HG03025 (cell line): ENCODE measurements around the gene ZDHHC1.
"Not testable (repeated sequence)": the region's sequence is repeated elsewhere in the genome, so short reads cannot be mapped to it uniquely, and the experiment has no call there.

ENCODE experiments used
- ATAC-seq: cut with Tn5 transposase; IDR thresholded peaks from one replicate; pipeline ENCODE4 v1.9.1; 2021; ENCODE audit warnings: mild to moderate bottlenecking, moderate library complexity; ENCODE audit not compliant: unreplicated experiment, low FRiP score

ZDHHC1 gene

GRCh38 chr16:67431775-67432505 is 15.7 kb upstream of the ZDHHC1 start:
- ATAC-seq = no peak

DNA sequence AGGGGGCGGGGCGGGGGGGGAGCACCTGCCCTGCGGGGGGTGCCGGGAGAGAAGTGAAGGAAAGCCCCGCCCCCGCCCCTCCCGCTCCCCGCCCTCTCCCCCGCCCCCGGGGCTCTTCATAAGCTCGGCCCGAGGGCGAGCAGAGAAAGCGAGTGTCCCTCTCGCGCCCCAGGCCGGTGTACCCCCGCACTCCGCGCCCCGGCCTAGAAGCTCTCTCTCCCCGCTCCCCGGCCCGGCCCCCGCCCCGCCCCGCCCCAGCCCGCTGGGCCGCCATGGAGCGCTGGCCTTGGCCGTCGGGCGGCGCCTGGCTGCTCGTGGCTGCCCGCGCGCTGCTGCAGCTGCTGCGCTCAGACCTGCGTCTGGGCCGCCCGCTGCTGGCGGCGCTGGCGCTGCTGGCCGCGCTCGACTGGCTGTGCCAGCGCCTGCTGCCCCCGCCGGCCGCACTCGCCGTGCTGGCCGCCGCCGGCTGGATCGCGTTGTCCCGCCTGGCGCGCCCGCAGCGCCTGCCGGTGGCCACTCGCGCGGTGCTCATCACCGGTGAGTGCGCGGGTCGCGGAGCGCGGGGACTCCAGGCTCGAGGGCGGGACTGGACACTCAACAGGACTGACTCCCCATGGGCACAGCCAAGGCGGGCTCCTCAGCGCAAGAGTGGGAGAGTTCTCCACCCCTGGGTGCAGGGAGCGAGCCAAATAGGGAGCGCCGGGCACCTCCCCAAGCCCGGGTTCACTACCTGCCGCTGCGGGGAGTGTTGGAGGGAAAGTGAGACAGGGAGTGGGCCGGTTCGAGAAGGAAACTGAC is 14.9 kb upstream of the ZDHHC1 start, which contains the start of gene HSD11B2:
TSS of gene HSD11B2 (plus strand) at position 145 of the 798 bp plus-strand sequence. CDS start at position 273, 128 bp downstream.
- no peak for ATAC-seq

GRCh38 chr16:67430504-67430976 is 14.3 kb upstream of the ZDHHC1 start:
- ATAC-seq = no peak

- no peak for ATAC-seq
Observed at GRCh38 chr16:67429799-67430503, 13.7 kb upstream of the ZDHHC1 start.

- no peak for ATAC-seq
Observed at GRCh38 chr16:67429053-67429798, 12.9 kb upstream of the ZDHHC1 start.

DNA sequence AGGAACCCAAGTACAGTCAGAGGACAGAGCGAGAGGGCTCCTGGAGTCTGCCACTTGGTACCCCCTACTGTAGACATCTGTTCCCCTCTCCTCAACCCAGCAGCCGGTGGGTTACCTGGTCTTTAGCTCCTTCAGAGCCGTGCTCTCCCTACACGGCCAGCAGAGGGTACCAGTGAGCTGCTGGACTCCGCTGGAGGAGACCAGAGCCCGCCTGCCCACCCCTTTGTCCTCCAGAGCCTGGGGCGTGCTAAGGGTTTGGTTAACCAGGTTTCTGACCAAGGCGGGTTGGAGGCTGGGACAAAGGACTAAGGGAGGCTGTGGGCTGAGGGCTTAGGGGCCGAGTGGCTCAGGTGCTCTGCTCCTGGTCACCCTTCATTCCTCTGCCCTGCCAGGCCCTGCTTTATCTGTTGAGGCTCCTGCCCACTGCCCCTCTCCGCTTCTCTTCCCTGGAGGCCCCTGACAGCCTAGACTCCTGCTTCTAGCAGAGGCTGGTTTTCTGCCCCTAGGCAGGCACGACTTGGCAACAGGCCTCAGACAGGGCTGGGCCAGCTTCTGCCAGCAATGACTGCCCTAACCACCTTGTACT is 12.0 kb upstream of the ZDHHC1 start:
- no peak for ATAC-seq

GRCh38 chr16:67426950-67427349 is 10.7 kb upstream of the ZDHHC1 start:
- ATAC-seq = no peak

DNA sequence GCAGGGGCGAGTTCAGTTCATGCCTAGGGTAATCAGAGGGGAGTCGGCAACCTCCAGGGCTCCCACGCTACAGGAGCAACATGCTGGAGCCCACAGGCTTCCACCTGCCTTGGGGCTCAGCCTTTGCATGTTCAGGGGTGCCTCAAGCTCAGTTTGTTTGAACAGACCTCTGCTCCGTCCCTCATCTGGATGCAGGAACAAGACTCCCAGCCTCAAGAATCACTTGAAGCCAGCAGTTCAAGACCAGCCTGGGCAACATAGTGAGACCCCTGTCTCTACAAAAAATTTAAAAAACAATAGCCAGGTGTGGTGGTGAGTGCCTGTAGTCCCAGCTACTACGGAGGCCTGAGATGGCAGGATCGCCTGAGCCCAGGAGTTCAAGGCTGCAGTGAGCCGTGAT is 9.7 kb upstream of the ZDHHC1 start:
- ATAC-seq = no peak

- ATAC-seq = no peak
Observed at GRCh38 chr16:67425580-67425979, 9.3 kb upstream of the ZDHHC1 start.

GRCh38 chr16:67425061-67425460 is 8.8 kb upstream of the ZDHHC1 start:
- ATAC-seq = no peak

DNA sequence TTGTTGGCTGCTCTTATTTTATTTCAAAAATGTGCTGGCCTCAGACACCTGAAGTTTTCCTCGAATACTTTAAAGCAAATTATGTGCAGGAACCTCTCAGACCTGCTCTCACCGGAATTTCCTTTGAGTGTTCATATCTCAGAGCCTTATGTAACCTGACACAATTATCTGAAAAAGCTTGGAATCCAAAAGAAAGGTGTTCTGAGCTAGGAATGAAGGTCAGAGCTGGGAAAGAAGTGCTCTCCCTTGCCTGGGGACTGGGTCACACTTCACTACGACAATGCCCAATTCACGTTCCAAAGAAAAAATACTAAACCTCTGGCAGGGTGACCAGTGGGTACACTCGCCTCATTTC is 8.0 kb upstream of the ZDHHC1 start:
- ATAC-seq = no peak

GRCh38 chr16:67423611-67424260 is 7.5 kb upstream of the ZDHHC1 start:
- ATAC-seq = no peak

- ATAC-seq = no peak
Observed at GRCh38 chr16:67423015-67423414, 6.7 kb upstream of the ZDHHC1 start.

GRCh38 chr16:67421030-67421429 is 4.8 kb upstream of the ZDHHC1 start:
- ATAC-seq = no peak

DNA sequence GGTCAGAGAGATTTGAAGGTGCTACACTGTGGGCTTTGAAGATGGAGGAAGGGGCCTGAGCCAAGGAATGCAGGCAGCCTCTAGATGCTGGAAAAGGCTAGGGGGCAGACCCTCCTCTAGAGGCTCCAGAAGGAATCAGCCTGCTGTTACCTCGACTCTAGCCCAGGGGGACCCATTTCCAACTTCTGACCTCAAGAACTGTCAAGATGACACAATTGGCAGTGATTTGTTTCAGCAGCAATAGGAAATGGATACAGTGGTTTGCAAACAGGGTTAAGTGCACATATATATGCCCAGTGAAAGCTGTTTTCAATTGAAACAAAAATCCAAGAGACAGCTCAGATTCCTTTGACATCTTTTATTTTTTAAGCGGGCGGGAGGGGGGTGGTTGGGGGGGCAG is 3.7 kb upstream of the ZDHHC1 start:
- no peak for ATAC-seq

GRCh38 chr16:67419502-67419901 is 3.2 kb upstream of the ZDHHC1 start:
- no peak for ATAC-seq

DNA sequence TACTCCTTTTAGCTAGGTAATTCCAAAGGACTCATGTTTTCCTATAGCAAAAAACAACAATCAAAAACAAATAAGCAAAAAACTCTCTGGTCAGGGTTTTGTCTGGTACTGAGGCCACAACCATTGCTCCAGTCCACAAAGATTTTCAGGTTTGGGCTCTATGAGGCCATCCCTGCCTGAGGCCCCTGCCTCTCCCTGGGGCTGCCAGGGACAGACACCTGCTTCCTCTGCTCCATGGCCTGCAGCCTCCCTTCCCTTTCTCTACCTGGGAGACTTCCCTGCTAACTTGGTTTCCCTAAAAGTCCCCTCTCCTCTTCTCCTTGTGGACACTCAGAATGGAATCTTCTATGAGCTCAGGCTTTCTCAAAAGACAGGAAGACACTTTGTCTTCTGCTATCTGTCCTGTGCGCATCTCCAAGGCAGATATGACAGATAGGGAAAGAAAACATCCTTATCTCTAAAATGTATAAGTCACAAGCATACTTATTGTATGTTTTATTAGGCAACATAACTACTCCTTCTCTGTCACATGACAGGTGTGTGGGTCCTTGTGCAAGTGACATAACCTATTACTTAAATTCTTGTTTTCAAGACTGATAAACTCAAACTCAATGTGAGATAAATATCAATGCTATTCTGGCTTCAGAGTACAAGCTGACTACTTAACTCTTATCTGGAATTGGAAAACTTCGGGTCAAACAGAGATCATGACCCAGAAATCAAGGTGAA is 1.2 kb upstream of the ZDHHC1 start:
- ATAC-seq = no peak

- ATAC-seq = not testable (repeated sequence)
Observed at GRCh38 chr16:67415421-67415820, 856 bp downstream of the ZDHHC1 start.
